NCI-H2196 treated with DMSO at 0.1 percent for 48 hours (cell line): ENCODE data around the gene ZBP1.

Source experiments
- DNase-seq: peaks from one replicate; lab custom pipeline; 2025; ENCODE audit not compliant: unreplicated experiment; lab: John Stamatoyannopoulos, UW

The ZBP1 gene

GRCh38 chr20:57601211-57601570, 19.0 kb downstream of the ZBP1 start:
- no peak for DNase-seq

GRCh38 chr20:57600320-57601210, 19.7 kb downstream of the ZBP1 start:
- DNase-seq = no peak

- no peak for DNase-seq
Measured at GRCh38 chr20:57598491-57598890, 21.7 kb downstream of the ZBP1 start.

- DNase-seq = no peak
Measured at GRCh38 chr20:57598060-57598459, 22.2 kb downstream of the ZBP1 start.

GRCh38 chr20:57596998-57597939, 23.0 kb downstream of the ZBP1 start:
- DNase-seq = no peak

- no peak for DNase-seq
Measured at GRCh38 chr20:57596358-57596757, 23.9 kb downstream of the ZBP1 start.

- DNase-seq = no peak
Measured at GRCh38 chr20:57595041-57596030, 24.9 kb downstream of the ZBP1 start.

GRCh38 chr20:57594092-57594951, 25.9 kb downstream of the ZBP1 start:
- DNase-seq = peak; percentile 6

- no peak for DNase-seq
Measured at GRCh38 chr20:57593134-57593886, 26.9 kb downstream of the ZBP1 start.

GRCh38 chr20:57592263-57593092, 27.7 kb downstream of the ZBP1 start:
- DNase-seq = no peak

GRCh38 chr20:57591289-57592229, 28.7 kb downstream of the ZBP1 start:
- no peak for DNase-seq

GRCh38 chr20:57590485-57591288, 29.5 kb downstream of the ZBP1 start:
- DNase-seq = no peak

- DNase-seq = no peak
Measured at GRCh38 chr20:57589728-57590484, 30.3 kb downstream of the ZBP1 start.

- no peak for DNase-seq
Measured at GRCh38 chr20:57589123-57589727, 31.0 kb downstream of the ZBP1 start.

- no peak for DNase-seq
Measured at GRCh38 chr20:57588596-57588995, 31.6 kb downstream of the ZBP1 start.
